HCT116 (cell line): ENCODE data around the gene CXCL9. TPM values are rescaled to one million over a fixed set of nuclear protein-coding genes. Genes with fewer than 3 reads are reported as not detected.

Experiments
- ATAC-seq: fragments of 200-7000 bp; cut with Tn5 transposase; 2 replicates; pipeline ENCODE4 v1.9.1; 2020; ENCODE audit warnings: mild to moderate bottlenecking, moderate library complexity
- BruUV-seq: library from RNA; stranded (reverse); fragments of 400-500 nt; replicated peaks from 2 replicates; lab custom pipeline; 2021; lab: Mats Ljungman, UMichigan
- CTCF ChIA-PET: fragments of 300-600 bp; sonication (Branson Sonifier 250); formaldehyde crosslinking; loops from one replicate; lab custom pipeline; 2021; ENCODE audit warnings: antibody characterized with exemption; lab: Charles Lee
- POLR2A ChIA-PET: fragments of 300-600, 350-600 bp; sonication (Branson Sonifier 250); formaldehyde crosslinking; loops from one replicate; lab custom pipeline; 2021; ENCODE audit warnings: antibody characterized with exemption; lab: Charles Lee
- RAD21 ChIA-PET, 2 experiments: fragments of 300-600 bp; sonication (Branson Sonifier 250); formaldehyde crosslinking; loops; one replicate each; lab custom pipeline; 2023; ENCODE audit warnings: low total read pairs in 2 of 2; ENCODE audit not compliant: uncharacterized antibody in 2 of 2, unreplicated experiment in 2 of 2, low non-redundant PET in 1 of 2; lab: Charles Lee
- DNase-seq: peaks from one replicate; pipeline ENCODE4 v3.0.0-alpha.2; 2010; ENCODE audit warnings: low read depth, low spot score
- H2AFZ ChIP-seq: fragments of 200-600 bp; shearing (Covaris generic), sonication (generic); 2 replicates; pipeline ENCODE4 v1.6.1; 2017; ENCODE audit warnings: low read depth, mixed run types, mixed read lengths, antibody characterized with exemption, low read length; ENCODE audit not compliant: poor library complexity, severe bottlenecking
- H3K27ac ChIP-seq: 2 replicates; pipeline ENCODE4 v1.5.1; 2012; ENCODE audit warnings: low read depth, low read length
- H3K27me3 ChIP-seq: fragments of 200-600 bp; sonication (generic); 2 replicates; pipeline ENCODE4 v1.6.1; 2016; ENCODE audit warnings: mixed run types, low read length, mixed read lengths; ENCODE audit not compliant: insufficient read depth
- H3K36me3 ChIP-seq, 2 experiments: fragments of 200-500 bp in 1 of 2; fragments of 200-600 bp in 1 of 2; sonication (Bioruptor generic) in 1 of 2; sonication (generic) in 1 of 2; 2 replicates each; pipeline versions ENCODE4 v1.5.1 to v1.6.1; 2014 to 2016; ENCODE audit warnings: low read length in 2 of 2, inconsistent platforms in 1 of 2, mixed read lengths in 1 of 2, mixed run types in 1 of 2; ENCODE audit not compliant: insufficient read depth in 2 of 2, control insufficient read depth in 1 of 2
- H3K4me1 ChIP-seq, 2 experiments: fragments of 200-600 bp in 1 of 2; sonication (generic) in 1 of 2; 2 replicates each; pipeline versions ENCODE4 v1.5.1 to v1.6.1; 2012 to 2017; ENCODE audit warnings: low read length in 2 of 2, inconsistent platforms in 1 of 2, mild to moderate bottlenecking in 1 of 2, mixed read lengths in 1 of 2, mixed run types in 1 of 2, moderate library complexity in 1 of 2; ENCODE audit not compliant: insufficient read depth in 2 of 2, control insufficient read depth in 1 of 2
- H3K4me2 ChIP-seq: fragments of 200-600 bp; sonication (generic); 2 replicates; pipeline ENCODE4 v1.6.1; 2017; ENCODE audit warnings: mixed run types, low read length, mixed read lengths
- H3K4me3 ChIP-seq, 2 experiments: fragments of 200-600 bp in 1 of 2; sonication (generic) in 1 of 2; replicated peaks in 1 of 2; 2 replicates each; pipeline ENCODE4 v1.5.1; 2011 to 2016; ENCODE audit warnings: low read length in 2 of 2, control low read depth in 1 of 2, low read depth in 1 of 2, mild to moderate bottlenecking in 1 of 2, mixed read lengths in 1 of 2, mixed run types in 1 of 2
- H3K79me2 ChIP-seq: fragments of 200-600 bp; sonication (generic); 2 replicates; pipeline ENCODE4 v1.6.1; 2017; ENCODE audit warnings: mild to moderate bottlenecking, mixed run types, low read length, moderate library complexity, mixed read lengths; ENCODE audit not compliant: insufficient read depth
- H3K9ac ChIP-seq: fragments of 200-600 bp; sonication (generic); 2 replicates; pipeline ENCODE4 v1.6.1; 2016; ENCODE audit warnings: low read length, mixed read lengths
- H3K9me2 ChIP-seq: fragments of 200-600 bp; sonication (generic), shearing (Covaris generic); 2 replicates; pipeline ENCODE4 v1.6.1; 2017; ENCODE audit warnings: mixed run types, mild to moderate bottlenecking, moderate library complexity; ENCODE audit not compliant: insufficient read depth
- H3K9me3 ChIP-seq, 2 experiments: fragments of 200-500 bp in 1 of 2; fragments of 200-600 bp in 1 of 2; sonication (Bioruptor generic) in 1 of 2; sonication (generic) in 1 of 2; 2 replicates each; pipeline ENCODE4 v1.6.1; 2014 to 2017; ENCODE audit warnings: low read length in 2 of 2, mixed read lengths in 2 of 2, inconsistent platforms in 1 of 2, low read depth in 1 of 2, mild to moderate bottlenecking in 1 of 2, mixed run types in 1 of 2, moderate library complexity in 1 of 2; ENCODE audit not compliant: control insufficient read depth in 1 of 2, insufficient read depth in 1 of 2
- H4K20me1 ChIP-seq: fragments of 200-600 bp; sonication (generic), shearing (Covaris generic); 2 replicates; pipeline ENCODE4 v1.6.1; 2017; ENCODE audit warnings: mixed run types, mild to moderate bottlenecking, moderate library complexity; ENCODE audit not compliant: insufficient read depth
- ATF3 ChIP-seq: IDR thresholded peaks from 2 replicates; pipeline ENCODE4 v1.6.1; 2012
- EGR1 ChIP-seq: IDR thresholded peaks from 2 replicates; pipeline ENCODE4 v1.6.1; 2012; ENCODE audit warnings: low read depth
- EZH2 ChIP-seq: fragments of 200-600 bp; sonication (generic); IDR thresholded peaks from 2 replicates; pipeline ENCODE4 v1.6.1; 2017; ENCODE audit warnings: antibody characterized with exemption, mixed run types
- EZH2phosphoT487 ChIP-seq: fragments of 200-600 bp; IDR thresholded peaks from 2 replicates; pipeline ENCODE4 v1.6.1; 2018; ENCODE audit warnings: antibody characterized with exemption, borderline replicate concordance
- POLR2A ChIP-seq: IDR thresholded peaks from 2 replicates; pipeline ENCODE4 v1.7.0; 2011; ENCODE audit warnings: borderline replicate concordance; ENCODE audit not compliant: insufficient read depth, insufficient read length; ENCODE audit errors: extremely low read depth
- POLR2AphosphoS5 ChIP-seq: IDR thresholded peaks from 2 replicates; pipeline ENCODE4 v1.6.1; 2011; ENCODE audit warnings: mild to moderate bottlenecking, low read depth, low read length, moderate library complexity
- REST ChIP-seq: IDR thresholded peaks from 2 replicates; pipeline ENCODE4 v1.6.1; 2012; ENCODE audit warnings: low read depth
- SRF ChIP-seq: IDR thresholded peaks from 2 replicates; pipeline ENCODE4 v1.6.1; 2012; ENCODE audit warnings: low read depth
- YY1 ChIP-seq: IDR thresholded peaks from 2 replicates; pipeline ENCODE4 v1.6.1; 2011; ENCODE audit warnings: low read length, low read depth, moderate library complexity, mild to moderate bottlenecking; ENCODE audit not compliant: insufficient replicate concordance; ENCODE audit errors: extremely low read depth
- ZFX ChIP-seq: fragments of 450-650 bp; IDR thresholded peaks from 2 replicates; pipeline ENCODE4 v1.6.1; 2017
- intact Hi-C: fragments of 100-400 bp; cut with micrococcal nuclease; formaldehyde crosslinking; loops from 2 replicates; pipeline ENCODE4 v1.10.0; 2022
- total RNA-seq: library from RNA; stranded (reverse); gene quantifications from one replicate; pipeline ENCODE4 v1.2.1, GENCODE V29; 2021; ENCODE audit not compliant: unreplicated experiment

CXCL9 gene
- total RNA-seq, 1 experiment from 2014 or later, result not detected

- Histone ChIP-seq H3K9ac (no peak overlapping the region), H3K9me3 (no peaks in the 10 kb centered on the region), H3K4me3 (no peak overlapping the region), H3K79me2 (no peaks in the 10 kb centered on the region), H4K20me1 (no peaks in the 10 kb centered on the region), H3K4me2 (no peak overlapping the region), H3K36me3 (no peaks in the 10 kb centered on the region), H3K27me3 (no peaks in the 10 kb centered on the region), H3K9me2 (no peaks in the 10 kb centered on the region), H3K27ac (no peak overlapping the region), H3K4me1 (peaks cover 0 to 5% of the 10 kb centered on the region in 2 experiments; a peak in 1 of 4 replicates), H2AFZ (no peak overlapping the region)
- BruUV-seq, result no TSS peak
- ChIA-PET RAD21 (no interaction called here), CTCF (no interaction called here), POLR2A (no interaction called here)
- intact Hi-C loops, result no loop called here
- ATAC-seq (no peak), DNase-seq (no peak)
- no peak for TF ChIP-seq ZFX
- TF ChIP-seq REST, result no peak
Observed at GRCh38 chr4:76012388-76012801, 5.1 kb upstream of the CXCL9 start.

GRCh38 chr4:76011700-76012387 is 4.5 kb upstream of the CXCL9 start:
- ChIA-PET RAD21 (no interaction called here), CTCF (no interaction called here), POLR2A (no interaction called here)
- DNase-seq, result no peak
- Histone ChIP-seq H3K79me2 (no peaks in the 10 kb centered on the region), H3K4me2 (no peak overlapping the region), H3K27ac (no peak overlapping the region), H4K20me1 (no peaks in the 10 kb centered on the region), H3K27me3 (no peaks in the 10 kb centered on the region), H3K9me3 (no peaks in the 10 kb centered on the region), H2AFZ (no peak overlapping the region), H3K36me3 (no peaks in the 10 kb centered on the region), H3K4me3 (no peak overlapping the region), H3K9ac (no peak overlapping the region), H3K9me2 (no peaks in the 10 kb centered on the region), H3K4me1 (peaks cover 0 to 11% of the 10 kb centered on the region in 2 experiments; a peak in 1 of 4 replicates)
- no peak for TF ChIP-seq ATF3
- no peak for TF ChIP-seq POLR2AphosphoS5
- no peak for TF ChIP-seq EZH2phosphoT487
- no peak for TF ChIP-seq SRF
- no peak for TF ChIP-seq EGR1
- TF ChIP-seq REST, result no peak
- no peak for TF ChIP-seq EZH2
- TF ChIP-seq POLR2A, result no peak
- TF ChIP-seq YY1, result no peak
- intact Hi-C loops, result no loop called here
- no peak for ATAC-seq
- no TSS peak for BruUV-seq
